ENCODE data around the gene PDZD2. TPM values are rescaled to one million over a fixed set of nuclear protein-coding genes. Genes with fewer than 3 reads are reported as not detected.
"Not testable (repeated sequence)": the region's sequence is repeated elsewhere in the genome, so short reads cannot be mapped to it uniquely, and the experiment has no call there.

PDZD2 gene
- total RNA-seq, 4 donors from 2014 or later: 107 to 195 (median 123) TPM

GRCh38 chr5:32109236-32109635 lies 470.3 kb downstream of the PDZD2 start:
- Histone ChIP-seq H3K9me3 (no peaks in the 10 kb centered on the region), H3K36me3 (peaks cover 63% of the 10 kb centered on the region), H3K27me3 (no peaks in the 10 kb centered on the region), H3K27ac (no peak overlapping the region), H3K4me1 (no peaks in the 10 kb centered on the region), H3K4me3 (no peak overlapping the region)
- WGBS: 82% methylated on average over 10 of the region's 10 CpGs
- TF ChIP-seq POLR2AphosphoS5 (IDR thresholded peaks at IDR 0.05) (no peak), EP300 (IDR thresholded peaks at IDR 0.05) (no peak)
- TF ChIP-seq, protein P1, sequence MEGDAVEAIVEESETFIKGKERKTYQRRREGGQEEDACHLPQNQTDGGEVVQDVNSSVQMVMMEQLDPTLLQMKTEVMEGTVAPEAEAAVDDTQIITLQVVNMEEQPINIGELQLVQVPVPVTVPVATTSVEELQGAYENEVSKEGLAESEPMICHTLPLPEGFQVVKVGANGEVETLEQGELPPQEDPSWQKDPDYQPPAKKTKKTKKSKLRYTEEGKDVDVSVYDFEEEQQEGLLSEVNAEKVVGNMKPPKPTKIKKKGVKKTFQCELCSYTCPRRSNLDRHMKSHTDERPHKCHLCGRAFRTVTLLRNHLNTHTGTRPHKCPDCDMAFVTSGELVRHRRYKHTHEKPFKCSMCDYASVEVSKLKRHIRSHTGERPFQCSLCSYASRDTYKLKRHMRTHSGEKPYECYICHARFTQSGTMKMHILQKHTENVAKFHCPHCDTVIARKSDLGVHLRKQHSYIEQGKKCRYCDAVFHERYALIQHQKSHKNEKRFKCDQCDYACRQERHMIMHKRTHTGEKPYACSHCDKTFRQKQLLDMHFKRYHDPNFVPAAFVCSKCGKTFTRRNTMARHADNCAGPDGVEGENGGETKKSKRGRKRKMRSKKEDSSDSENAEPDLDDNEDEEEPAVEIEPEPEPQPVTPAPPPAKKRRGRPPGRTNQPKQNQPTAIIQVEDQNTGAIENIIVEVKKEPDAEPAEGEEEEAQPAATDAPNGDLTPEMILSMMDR (IDR thresholded peaks at IDR 0.05): no peak
- no peak for DNase-seq (ENCODE audit: low spot score in 2 of 2)

DNA sequence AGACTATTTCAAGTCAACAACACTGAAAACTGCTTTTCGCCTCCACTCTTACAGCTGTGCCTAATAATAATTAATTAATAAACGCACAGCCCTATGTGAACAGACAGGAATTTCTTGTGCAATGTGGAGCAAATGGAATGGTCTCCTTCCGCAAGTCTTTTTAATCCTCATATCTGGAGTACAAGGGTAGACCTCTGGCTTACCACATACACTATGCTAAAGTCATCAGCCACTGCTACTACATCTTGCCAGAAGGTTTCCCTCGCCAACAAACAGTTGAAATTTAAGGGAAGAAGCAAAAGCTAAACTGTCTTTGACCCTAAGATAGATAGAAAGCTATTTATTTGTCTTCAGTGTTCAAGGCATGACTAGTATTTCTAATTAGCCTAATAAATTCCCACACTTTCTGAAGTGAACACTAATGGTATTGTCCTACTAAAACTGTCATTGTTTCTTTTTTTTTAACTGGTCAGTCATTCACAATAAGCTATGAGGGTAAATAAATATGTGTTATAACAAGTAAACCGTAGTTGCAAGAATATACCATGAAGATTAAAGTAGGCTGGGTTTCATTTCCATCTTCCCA lies 471.3 kb downstream of the PDZD2 start:
- TF ChIP-seq POLR2A (IDR thresholded peaks at IDR 0.05): no peak
- TF ChIP-seq, protein P1 (IDR thresholded peaks at IDR 0.05): no peak
- no peak for TF ChIP-seq EP300 (IDR thresholded peaks at IDR 0.05)
- TF ChIP-seq POLR2AphosphoS5 (IDR thresholded peaks at IDR 0.05): no peak
- Histone ChIP-seq H3K36me3 (peaks cover 58% of the 10 kb centered on the region), H3K9me3 (no peaks in the 10 kb centered on the region), H3K4me1 (no peaks in the 10 kb centered on the region), H3K27ac (no peak overlapping the region), H3K4me3 (no peak overlapping the region), H3K27me3 (no peaks in the 10 kb centered on the region)
- no peak for DNase-seq (ENCODE audit: low spot score in 2 of 2)
- 86% methylated on average over 5 of the region's 5 CpGs for WGBS

GRCh38 chr5:32115985-32116384 lies 477.1 kb downstream of the PDZD2 start:
- H3K36me3 ChIP-seq: peaks cover 35% of the 10 kb centered on the region
- H3K4me3 ChIP-seq: no peak overlapping the region
- H3K27ac ChIP-seq: no peak overlapping the region
- H3K9me3 ChIP-seq: no peaks in the 10 kb centered on the region
- DNase-seq (ENCODE audit: low spot score in 2 of 2): no peak
- no peaks in the 10 kb centered on the region for H3K27me3 ChIP-seq
- 91% methylated on average over 3 of the region's 3 CpGs for WGBS
- TF ChIP-seq, protein P1 (IDR thresholded peaks at IDR 0.05): no peak
- no peak for TF ChIP-seq EP300 (IDR thresholded peaks at IDR 0.05)
- TF ChIP-seq POLR2A (IDR thresholded peaks at IDR 0.05): no peak
- TF ChIP-seq POLR2AphosphoS5 (IDR thresholded peaks at IDR 0.05): no peak
- no peaks in the 10 kb centered on the region for H3K4me1 ChIP-seq

- TF ChIP-seq EP300 (IDR thresholded peaks at IDR 0.05) (no peak), POLR2AphosphoS5 (IDR thresholded peaks at IDR 0.05) (no peak), POLR2A (IDR thresholded peaks at IDR 0.05) (no peak)
- TF ChIP-seq, protein P1 (IDR thresholded peaks at IDR 0.05): no peak
- no peak overlapping the region for H3K4me3 ChIP-seq
- 90% methylated on average over 4 of the region's 4 CpGs for WGBS
- H3K36me3 ChIP-seq: peaks cover 33% of the 10 kb centered on the region
- H3K4me1 ChIP-seq: no peaks in the 10 kb centered on the region
- no peak overlapping the region for H3K27ac ChIP-seq
- H3K27me3 ChIP-seq: no peaks in the 10 kb centered on the region
- H3K9me3 ChIP-seq: no peaks in the 10 kb centered on the region
- DNase-seq (ENCODE audit: low spot score in 2 of 2): no peak
These were observed 477.8 kb downstream of the PDZD2 start for GRCh38 chr5:32116574-32117313.

GRCh38 chr5:32118922-32119321 lies 480.0 kb downstream of the PDZD2 start:
- not testable (repeated sequence) for H3K4me3 ChIP-seq
- WGBS: 98% methylated on average over 8 of the region's 8 CpGs

More at GRCh38 chr5:32118922-32119321, 480.0 kb downstream of the PDZD2 start:
- H3K4me1 ChIP-seq; H3K27ac ChIP-seq; H3K9me3 ChIP-seq; DNase-seq (ENCODE audit: low spot score in 2 of 2); H3K27me3 ChIP-seq: not testable (repeated sequence)
- peaks cover 20% of the 10 kb centered on the region for H3K36me3 ChIP-seq

All from suprapubic skin (tissue), 4 donors.